ENCODE data around the gene RAB40B. TPM values are rescaled to one million over a fixed set of nuclear protein-coding genes. Genes with fewer than 3 reads are reported as not detected.

The RAB40B gene
- total RNA-seq (2012; rRNA removed), result 10.8 and 14.9 TPM in 2 replicates
- 20.0 and 26.1 TPM in 2 replicates for polyA plus RNA-seq (2012; rRNA removed)
- 22.2 and 40.3 TPM in 2 replicates for polyA plus RNA-seq (2012; cell fraction: cytosol; rRNA removed)
- polyA plus RNA-seq (2012; cell fraction: nucleus; rRNA removed; ENCODE audit: low replicate concordance), result 16.9 and 51.7 TPM in 2 replicates
- percentile 51 among the genes with signal in this experiment for Bru-seq, nascent RNA
- BruChase-seq, experiment 1, labeled RNA remaining after a 6-hour chase, result percentile 58 among the genes with signal in this experiment
- percentile 55 among the genes with signal in this experiment for BruChase-seq, experiment 2, labeled RNA remaining after a 2-hour chase
- long read RNA-seq, transcript RAB40B-206 (6 exons, 3,859 nt), result major isoform, 13 of 16 reads
- long read RNA-seq, partial matches to known transcripts, result 1 of 16 reads
- long read RNA-seq, other reads (novel, unspliced or antisense), result 2 of 16 reads

GRCh38 chr17:82698065-82698973, at the start of gene RAB40B:
TSS of gene RAB40B (minus strand) at chr17:82698698. CDS start at chr17:82698596, 102 bp downstream.
- 2% methylated on average over 35 of the region's 112 CpGs; no CpG with 5 or more reads in 1 of the 2 experiments for WGBS, 2 experiments (ENCODE audit: extremely low coverage in 2 of 2, insufficient read length in 1 of 2)
- CTCF ChIA-PET, result no interaction called here
- H3K4me1 ChIP-seq (ENCODE audit: control insufficient read depth, insufficient read depth, low read length), result peaks cover 6% of the 10 kb centered on the region; the same call in 1 of the 2 replicates
- H2BK5ac ChIP-seq (ENCODE audit: low read depth, low read length, poor library complexity, severe bottlenecking), result no peak within 1 kb of the TSS
- DNase-seq (peak; percentile 98), ATAC-seq (ENCODE audit: low read depth) (peak; percentile 99)
- in situ Hi-C loops (cut with MboI; ENCODE audit: low sequenced_read_pairs), result no loop called here
- no peak within 1 kb of the TSS for H2AK5ac ChIP-seq (ENCODE audit: low read depth, low read length)
- peak within 1 kb of the TSS; percentile 91 for H3K4me2 ChIP-seq (ENCODE audit: low read depth, low read length)
- peak within 1 kb of the TSS in 1 of 2 experiments; percentile 35; a peak in 1 of 4 replicates for H4K8ac ChIP-seq (ENCODE audit: low read depth in 2 of 2, low read length in 2 of 2)
- no peak within 1 kb of the TSS for H3K56ac ChIP-seq (ENCODE audit: extremely low read depth, insufficient read depth, low read length)
- H3K9ac ChIP-seq (ENCODE audit: low read depth, low read length), result peak within 1 kb of the TSS; percentile 59; the same call in 1 of the 2 replicates
- no peak within 1 kb of the TSS for H3K4ac ChIP-seq (ENCODE audit: low read depth, low read length)
- no peak within 1 kb of the TSS for H4K5ac ChIP-seq (ENCODE audit: low read depth, low read length)
- peak within 1 kb of the TSS; percentile 80 for H3K23ac ChIP-seq (ENCODE audit: low read depth, low read length)
- H3K18ac ChIP-seq (ENCODE audit: low read depth, low read length), result no peak within 1 kb of the TSS
- intact Hi-C loops (cut with micrococcal nuclease), result loop anchor here (2.0 kb wide), 1 partner anchor 54 kb away; the partner anchor contains the start of gene TBCD
- peak within 1 kb of the TSS; percentile 99 for H2AFZ ChIP-seq (replicated peaks; ENCODE audit: low read length, poor library complexity)
- H3K27ac ChIP-seq (ENCODE audit: insufficient read depth, low read length), result no peak within 1 kb of the TSS; the same call in 1 of the 2 replicates
- no peaks in the 10 kb centered on the region for H3K36me3 ChIP-seq (ENCODE audit: control insufficient read depth, insufficient read depth, low read length)
- H3K14ac ChIP-seq (replicated peaks; ENCODE audit: low read depth, low read length), result no peak within 1 kb of the TSS
- H4K20me1 ChIP-seq (ENCODE audit: insufficient read depth, low read length), result no peaks in the 10 kb centered on the region; the same call in 1 of the 2 replicates
- peak within 1 kb of the TSS; percentile 89 for H3K4me3 ChIP-seq (ENCODE audit: insufficient read depth, low read depth, low read length)
- peaks cover 2% of the 10 kb centered on the region for H3K9me3 ChIP-seq (ENCODE audit: control insufficient read depth, insufficient read depth, low read length)
- H2BK120ac ChIP-seq (ENCODE audit: low read depth, low read length), result no peak within 1 kb of the TSS
- H4K91ac ChIP-seq (ENCODE audit: insufficient read depth, low read depth, low read length), result no peak within 1 kb of the TSS
- no TSS peak for BruUV-seq (replicated peaks)
- POLR2A ChIA-PET (ENCODE audit: unreplicated experiment), result no interaction called here
- H3K27me3 ChIP-seq (ENCODE audit: control insufficient read depth, insufficient read depth, low read length), result peaks cover 2% of the 10 kb centered on the region; the same call in 1 of the 2 replicates
- no peak within 1 kb of the TSS for H2BK15ac ChIP-seq (ENCODE audit: low read depth, low read length)
- dilution Hi-C loops (cut with HindIII; ENCODE audit: low sequenced_read_pairs, unreplicated experiment), result no loop called here
- peaks cover 0 to 7% of the 10 kb centered on the region in 2 experiments; a peak in 2 of 4 replicates for H3K79me1 ChIP-seq (ENCODE audit: low read depth in 1 of 2, low read length in 2 of 2)
- peak within 1 kb of the TSS; percentile 84 for H2AK9ac ChIP-seq (replicated peaks; ENCODE audit: low read depth, low read length, poor library complexity)
- TF ChIP-seq MXI1 (IDR thresholded peaks at IDR 0.05; ENCODE audit: borderline replicate concordance, low read depth, low read length), result peak; percentile 25; the same call in 1 of the 2 replicates
- no peak for TF ChIP-seq CHD1 (IDR thresholded peaks at IDR 0.05; ENCODE audit: low read depth, low read length)
- TF ChIP-seq RFX5 (IDR thresholded peaks at IDR 0.05; ENCODE audit: low read depth, low read length), result peak; percentile 87
- TF ChIP-seq SMC3 (IDR thresholded peaks at IDR 0.05; ENCODE audit: low read depth, low read length), result no peak
- TF ChIP-seq, protein P1, sequence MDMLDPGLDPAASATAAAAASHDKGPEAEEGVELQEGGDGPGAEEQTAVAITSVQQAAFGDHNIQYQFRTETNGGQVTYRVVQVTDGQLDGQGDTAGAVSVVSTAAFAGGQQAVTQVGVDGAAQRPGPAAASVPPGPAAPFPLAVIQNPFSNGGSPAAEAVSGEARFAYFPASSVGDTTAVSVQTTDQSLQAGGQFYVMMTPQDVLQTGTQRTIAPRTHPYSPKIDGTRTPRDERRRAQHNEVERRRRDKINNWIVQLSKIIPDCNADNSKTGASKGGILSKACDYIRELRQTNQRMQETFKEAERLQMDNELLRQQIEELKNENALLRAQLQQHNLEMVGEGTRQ (IDR thresholded peaks at IDR 0.05; ENCODE audit: low read depth, low read length), result no peak
- TF ChIP-seq CEBPB (IDR thresholded peaks at IDR 0.05; ENCODE audit: low read depth, low read length), result no peak
- peak; percentile 88 for TF ChIP-seq MAZ (IDR thresholded peaks at IDR 0.05; ENCODE audit: borderline replicate concordance, low read depth, low read length)
- no peak for TF ChIP-seq RAD21 (IDR thresholded peaks at IDR 0.05; ENCODE audit: low read length)
- TF ChIP-seq MAFK (IDR thresholded peaks at IDR 0.05; ENCODE audit: low read depth, low read length), result no peak
- no peak for TF ChIP-seq NFE2L2 (IDR thresholded peaks at IDR 0.05; ENCODE audit: low read depth, low read length)
- peak; percentile 69 for TF ChIP-seq FOS (IDR thresholded peaks at IDR 0.05; ENCODE audit: low read depth, low read length)
- H2BK20ac ChIP-seq (ENCODE audit: low read depth, low read length), result no peak within 1 kb of the TSS
- peaks cover 5% of the 10 kb centered on the region for H3K9me1 ChIP-seq (ENCODE audit: insufficient read depth, low read length)
